OCI-LY7 (cell line): ENCODE data around the gene CFL1. TPM values are rescaled to one million over a fixed set of nuclear protein-coding genes. Genes with fewer than 3 reads are reported as not detected.
A peak's percentile ranks its signal among the peaks of the same experiment; 100 is the strongest.

Experiments used
- BruUV-seq: library from RNA; stranded (reverse); fragments of 400-500 nt; replicated peaks from 2 replicates; lab custom pipeline; 2021; lab: Mats Ljungman, UMichigan
- CTCF ChIA-PET: fragments of 300-600 bp; sonication (Branson Sonifier 250); formaldehyde crosslinking; loops from one replicate; lab custom pipeline; 2022; ENCODE audit warnings: antibody characterized with exemption; ENCODE audit not compliant: unreplicated experiment; lab: Charles Lee
- POLR2A ChIA-PET: fragments of 300-600 bp; sonication (Branson Sonifier 250); formaldehyde crosslinking; loops from one replicate; lab custom pipeline; 2022; ENCODE audit warnings: antibody characterized with exemption; lab: Charles Lee
- DNase-seq: peaks from one replicate; pipeline ENCODE4 v3.0.0-alpha.2; 2015; ENCODE audit warnings: low spot score
- H2AFZ ChIP-seq: fragments of 200-600 bp; sonication (generic), shearing (Covaris generic); 2 replicates; pipeline ENCODE4 v1.6.1; 2014; ENCODE audit warnings: mild to moderate bottlenecking, antibody characterized with exemption, low read length, moderate library complexity
- H3K27ac ChIP-seq: fragments of 200-600 bp; sonication (generic); 2 replicates; pipeline ENCODE4 v1.5.1; 2014; ENCODE audit warnings: mixed run types, low read depth, mild to moderate bottlenecking, moderate library complexity, low read length, inconsistent platforms; ENCODE audit not compliant: poor library complexity, severe bottlenecking
- H3K36me3 ChIP-seq: fragments of 200-600 bp; sonication (generic); 2 replicates; pipeline ENCODE4 v1.6.1; 2014; ENCODE audit warnings: mild to moderate bottlenecking, antibody characterized with exemption, low read length, moderate library complexity, mixed read lengths; ENCODE audit not compliant: insufficient read depth
- H3K4me1 ChIP-seq: fragments of 200-600 bp; sonication (generic); 2 replicates; pipeline ENCODE4 v1.5.1; 2014; ENCODE audit warnings: mild to moderate bottlenecking, low read length; ENCODE audit not compliant: insufficient read depth, poor library complexity, severe bottlenecking
- H3K4me2 ChIP-seq: fragments of 200-600 bp; sonication (generic); 2 replicates; pipeline ENCODE4 v1.6.1; 2014; ENCODE audit warnings: mild to moderate bottlenecking, low read length
- H3K4me3 ChIP-seq: fragments of 200-600 bp; sonication (generic); 2 replicates; pipeline ENCODE4 v1.5.1; 2014; ENCODE audit warnings: mild to moderate bottlenecking, low read depth, low read length; ENCODE audit not compliant: poor library complexity, severe bottlenecking
- H3K79me2 ChIP-seq: fragments of 200-600 bp; sonication (generic); 2 replicates; pipeline ENCODE4 v1.6.1; 2016; ENCODE audit warnings: low read depth, mild to moderate bottlenecking, low read length, moderate library complexity, mixed read lengths; ENCODE audit not compliant: insufficient read depth
- H3K9me2 ChIP-seq: fragments of 200-600 bp; sonication (generic); 2 replicates; pipeline ENCODE4 v1.6.1; 2016; ENCODE audit warnings: mild to moderate bottlenecking, low read length, mixed read lengths; ENCODE audit not compliant: insufficient read depth
- H3K9me3 ChIP-seq: fragments of 200-600 bp; sonication (generic); 2 replicates; pipeline ENCODE4 v1.6.1; 2014; ENCODE audit warnings: mild to moderate bottlenecking, mixed run types, low read length, mixed read lengths
- H4K20me1 ChIP-seq: fragments of 200-600 bp; sonication (generic); 2 replicates; pipeline ENCODE4 v1.6.1; 2014; ENCODE audit warnings: mild to moderate bottlenecking, antibody characterized with exemption, low read length, moderate library complexity, mixed read lengths; ENCODE audit not compliant: insufficient read depth
- CTCF ChIP-seq: fragments of 200-600 bp; sonication (generic); conservative IDR thresholded peaks from 2 replicates; pipeline ENCODE4 v1.5.1; 2014; ENCODE audit warnings: mild to moderate bottlenecking, antibody characterized with exemption, low read length, moderate library complexity, mixed read lengths
- EZH2phosphoT487 ChIP-seq: fragments of 200-600 bp; sonication (generic); IDR thresholded peaks from 2 replicates; pipeline ENCODE4 v1.6.1; 2018; ENCODE audit warnings: low read depth, borderline replicate concordance, mild to moderate bottlenecking, mixed run types, antibody characterized with exemption, low read length, moderate library complexity, mixed read lengths
- intact Hi-C: fragments of 100-400 bp; cut with micrococcal nuclease; formaldehyde crosslinking; loops from one replicate; pipeline ENCODE4 v1.10.0; 2022; ENCODE audit not compliant: unreplicated experiment
- total RNA-seq, 2 experiments: library from RNA; depleted of rRNA in 1 of 2; stranded (reverse); fragments of >200 nt in 1 of 2; shearing (Covaris generic) in 1 of 2; gene quantifications; 2 replicates each; pipeline ENCODE4 v1.2.3, GENCODE V29; 2014 to 2022

Gene CFL1
- total RNA-seq, 2 experiments from 2014 or later = 1,019 to 1,119 TPM

GRCh38 chr11:65898656-65899355 lies 40.8 kb upstream of the CFL1 start:
- H3K79me2 ChIP-seq = no peaks in the 10 kb centered on the region
- H3K4me3 ChIP-seq = peak overlapping the region; percentile 65

GRCh38 chr11:65897020-65897471 lies 39.1 kb upstream of the CFL1 start:
- intact Hi-C loops = no loop called here
- Histone ChIP-seq H3K4me1 (peaks cover 43% of the 10 kb centered on the region), H3K9me2 (no peaks in the 10 kb centered on the region), H3K9me3 (no peaks in the 10 kb centered on the region), H3K4me3 (no peak overlapping the region), H3K79me2 (peaks cover 11% of the 10 kb centered on the region), H3K4me2 (no peak overlapping the region), H3K27ac (no peak overlapping the region), H3K36me3 (no peaks in the 10 kb centered on the region), H4K20me1 (peaks cover 5% of the 10 kb centered on the region; the same call in 1 of the 2 replicates), H2AFZ (no peak overlapping the region)
- CTCF ChIA-PET = no interaction called here
- no TSS peak for BruUV-seq
- DNase-seq = no peak
- TF ChIP-seq EZH2phosphoT487 (no peak), CTCF (no peak)
- POLR2A ChIA-PET = interaction anchor here (0.6 kb wide), 1 partner anchor 199 kb away, joined by 3 read pairs; no protein-coding TSS in a partner anchor

More at GRCh38 chr11:65898656-65899355, 40.8 kb upstream of the CFL1 start:
- H3K9me2 ChIP-seq = no peaks in the 10 kb centered on the region
- ChIA-PET POLR2A (interaction anchor here (0.5 to 1.0 kb wide), 2 partner anchors 14 to 40 kb away, joined by 3 read pairs; no protein-coding TSS in a partner anchor), CTCF (interaction anchor here (1.5 kb wide), 1 partner anchor 10 kb away, joined by 5 read pairs; the partner anchor contains the start of gene FIBP)
- TF ChIP-seq EZH2phosphoT487 (no peak), CTCF (no peak)
- H2AFZ ChIP-seq = no peak overlapping the region
- H4K20me1 ChIP-seq = no peaks in the 10 kb centered on the region
- peak overlapping the region; percentile 80 for H3K4me2 ChIP-seq
- H3K4me1 ChIP-seq = peaks cover 27% of the 10 kb centered on the region
- H3K9me3 ChIP-seq = no peaks in the 10 kb centered on the region
- no TSS peak for BruUV-seq
- intact Hi-C loops = no loop called here
- no peak overlapping the region for H3K27ac ChIP-seq
- no peak for DNase-seq
- no peaks in the 10 kb centered on the region for H3K36me3 ChIP-seq
